ENCODE measurements around the gene SLC6A8.

- no peak for TF ChIP-seq EZH2 (IDR thresholded peaks at IDR 0.05)
- no peak for TF ChIP-seq POLR2AphosphoS5 (IDR thresholded peaks at IDR 0.05; ENCODE audit: borderline replicate concordance, low read depth, low read length)
Measured at GRCh38 chrX:153707406-153707805, 19.7 kb downstream of the SLC6A8 start.

Data from SK-N-MC (cell line).